GM19193 (cell line): Measurements from ENCODE around the gene ST13.

Source experiments
- POLR2A ChIP-seq: IDR thresholded peaks from 4 replicates; pipeline ENCODE4 v1.6.1; 2011; ENCODE audit not compliant: insufficient read depth, insufficient read length; ENCODE audit errors: extremely low read depth

Gene ST13

DNA sequence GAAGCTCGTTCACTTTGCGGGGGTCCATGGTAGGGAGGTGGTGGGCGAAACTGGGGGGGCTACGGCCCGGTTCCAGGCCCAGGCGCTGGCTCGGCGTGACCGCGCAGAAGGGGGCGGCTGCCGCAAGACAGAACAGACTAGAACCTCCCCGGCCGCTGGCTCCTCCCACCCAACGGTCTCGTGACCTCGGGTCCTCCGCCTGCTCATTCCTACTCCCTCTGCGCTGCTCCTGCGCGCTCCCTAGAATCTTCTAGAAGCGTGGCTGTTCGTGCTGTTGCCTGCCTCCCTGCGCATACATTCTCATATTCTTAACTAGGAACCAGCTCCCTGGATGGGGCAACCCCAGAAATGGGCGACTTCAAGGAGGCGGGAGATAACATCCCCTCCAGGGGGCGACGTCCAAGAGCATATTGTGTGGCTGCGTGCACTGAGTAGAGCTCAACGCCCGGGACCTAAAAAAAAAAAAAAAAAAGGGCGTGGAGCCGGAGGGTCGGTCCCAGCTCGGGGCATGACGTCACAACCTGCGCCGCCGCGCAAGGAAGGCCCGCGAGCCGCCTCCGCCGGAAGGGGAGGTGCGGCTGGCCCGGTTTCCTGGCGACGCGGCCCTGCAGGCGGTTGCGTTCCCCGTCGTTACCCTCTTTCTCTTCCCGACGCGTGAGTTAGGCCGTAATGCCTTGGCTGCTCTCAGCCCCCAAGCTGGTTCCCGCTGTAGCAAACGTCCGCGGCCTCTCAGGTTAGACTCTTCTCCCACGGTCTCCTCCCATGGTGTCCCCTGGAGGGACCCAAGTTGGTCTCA is at the start of gene ST13, which contains the start of gene XPNPEP3:
Gene ST13, minus strand, starts transcription at position 127 of the 796 bp plus-strand sequence. Its CDS starts 99 bp downstream, at position 28.
Gene XPNPEP3, plus strand, starts transcription at position 636 of the 796 bp plus-strand sequence. Its CDS starts 34 bp downstream, at position 670.
- peak; percentile 52 for TF ChIP-seq POLR2A

DNA sequence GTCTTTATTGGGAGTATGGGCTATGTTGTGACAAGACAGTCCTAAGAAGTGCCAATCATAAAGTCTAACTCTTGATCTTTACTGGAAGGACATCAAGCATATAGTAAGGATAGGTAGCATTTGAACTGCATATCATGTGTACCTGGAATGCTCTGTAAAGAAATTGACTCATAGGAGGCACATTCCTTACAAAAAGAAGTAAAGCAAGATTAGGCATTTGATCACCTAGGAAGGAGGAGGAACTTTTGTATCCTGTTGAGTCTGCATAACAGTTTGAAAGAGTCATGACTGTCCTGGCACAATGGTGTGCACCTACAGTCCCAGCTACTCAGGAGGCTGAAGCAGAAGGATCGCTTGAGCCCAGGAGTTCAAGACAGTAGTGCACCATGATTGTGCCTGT is 47.7 kb upstream of the ST13 start:
- TF ChIP-seq POLR2A, result no peak

DNA sequence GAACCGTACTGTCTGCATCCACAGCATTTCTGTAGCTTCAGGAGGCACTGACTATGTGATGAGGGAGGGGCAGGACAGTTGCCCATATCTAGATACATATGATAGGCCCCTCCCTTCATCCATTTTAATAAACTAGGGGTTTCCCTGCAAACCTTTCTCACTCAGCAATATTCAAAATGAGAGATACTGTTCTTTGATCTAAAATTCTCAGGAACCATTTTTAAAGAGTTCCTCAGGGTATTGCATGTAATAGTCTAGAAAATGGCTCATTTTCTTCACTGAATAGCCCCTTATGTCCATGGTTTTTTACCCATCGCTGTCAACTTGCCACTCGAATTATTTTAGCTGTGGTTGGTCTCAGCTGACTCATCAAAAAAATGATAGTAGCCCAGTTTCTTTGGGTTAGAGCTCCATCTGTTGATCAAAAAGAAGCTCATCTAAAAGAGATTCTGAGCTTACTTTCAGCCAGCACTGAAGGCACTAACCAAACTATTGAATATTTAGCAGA is 42.5 kb upstream of the ST13 start:
- TF ChIP-seq POLR2A, result no peak

- no peak for TF ChIP-seq POLR2A
Observed at GRCh38 chr22:40894417-40894816, 38.0 kb upstream of the ST13 start.

DNA sequence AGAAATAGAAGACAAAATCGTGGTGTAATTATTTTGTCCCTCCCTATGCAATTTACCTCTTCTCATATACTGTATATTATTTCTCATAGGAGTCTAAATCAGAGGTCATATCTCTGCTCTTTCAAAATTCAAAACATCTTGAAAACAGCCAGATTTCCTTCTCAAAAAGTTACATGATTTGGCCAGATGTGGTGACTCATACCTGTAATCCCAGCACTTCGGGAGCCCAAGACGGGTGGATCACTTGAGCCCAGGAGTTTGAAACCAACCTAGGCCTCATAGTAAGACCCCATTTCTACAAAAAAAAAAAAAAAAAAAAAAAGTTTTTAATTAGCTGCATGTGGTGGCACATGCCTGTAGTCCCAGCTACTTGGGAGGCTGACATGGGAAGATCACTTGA is 34.4 kb upstream of the ST13 start:
- no peak for TF ChIP-seq POLR2A

GRCh38 chr22:40889116-40889515 is 32.7 kb upstream of the ST13 start:
- TF ChIP-seq POLR2A, result no peak

DNA sequence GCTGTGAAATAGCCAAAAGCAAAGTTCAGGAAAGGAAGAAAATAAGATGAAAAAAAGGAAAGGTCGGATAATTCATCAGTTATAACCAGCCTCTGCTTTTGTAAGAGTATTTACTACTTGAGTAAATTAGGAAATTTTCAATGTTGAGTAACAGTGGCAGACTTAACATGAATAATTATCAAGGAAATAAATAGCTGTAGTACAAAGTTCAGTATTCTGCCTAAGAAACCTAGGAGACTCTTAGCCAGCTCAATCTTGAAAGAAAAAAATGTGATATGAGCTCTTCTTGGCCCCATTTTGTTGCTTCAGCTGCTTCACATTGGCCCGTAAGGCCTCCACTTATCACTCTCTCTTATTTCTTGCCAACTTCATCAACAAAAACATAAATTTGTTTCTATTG is 22.5 kb upstream of the ST13 start:
- no peak for TF ChIP-seq POLR2A

DNA sequence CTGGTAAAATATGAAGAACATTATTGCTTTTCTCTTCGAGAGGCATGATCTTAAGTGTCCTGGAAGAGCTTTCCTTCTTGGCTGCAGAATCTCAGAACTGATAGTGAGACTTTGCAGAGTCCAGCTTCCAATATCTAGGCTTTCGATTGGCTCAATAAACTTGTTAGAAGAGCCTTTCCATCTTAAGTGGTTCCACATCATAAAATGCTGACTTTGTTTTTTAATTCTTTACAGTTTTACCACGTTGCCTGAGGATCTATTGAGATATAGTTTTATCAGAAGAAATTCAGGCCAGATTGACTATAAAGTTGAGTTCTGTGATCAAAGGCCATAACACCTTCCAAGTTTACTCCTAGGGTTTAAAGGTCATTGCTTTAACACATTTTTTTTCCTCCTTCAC is 21.0 kb upstream of the ST13 start:
- TF ChIP-seq POLR2A, result no peak

GRCh38 chr22:40876907-40877306 is 20.5 kb upstream of the ST13 start:
- no peak for TF ChIP-seq POLR2A

- TF ChIP-seq POLR2A, result no peak
Observed at GRCh38 chr22:40875111-40875510, 18.7 kb upstream of the ST13 start.

GRCh38 chr22:40874016-40874415 is 17.6 kb upstream of the ST13 start:
- no peak for TF ChIP-seq POLR2A

DNA sequence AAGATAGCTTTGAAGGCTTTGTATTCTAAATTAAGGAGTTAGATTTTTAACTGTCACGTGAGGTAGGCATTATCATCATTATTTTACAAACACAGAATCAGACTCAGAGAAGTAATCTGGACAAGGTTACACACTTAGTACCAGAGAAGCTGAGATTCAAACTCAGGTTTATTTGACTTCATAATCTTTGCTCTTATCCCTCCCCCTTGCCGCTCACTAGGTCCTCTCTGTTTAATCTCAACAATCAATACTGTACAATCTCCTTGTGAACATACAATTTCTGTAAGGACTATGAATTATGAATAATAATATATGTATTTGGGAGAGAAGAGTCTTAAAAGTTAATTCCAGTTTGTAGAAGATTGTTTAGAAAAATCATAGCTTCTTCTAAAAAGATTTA is 10.7 kb upstream of the ST13 start:
- no peak for TF ChIP-seq POLR2A

DNA sequence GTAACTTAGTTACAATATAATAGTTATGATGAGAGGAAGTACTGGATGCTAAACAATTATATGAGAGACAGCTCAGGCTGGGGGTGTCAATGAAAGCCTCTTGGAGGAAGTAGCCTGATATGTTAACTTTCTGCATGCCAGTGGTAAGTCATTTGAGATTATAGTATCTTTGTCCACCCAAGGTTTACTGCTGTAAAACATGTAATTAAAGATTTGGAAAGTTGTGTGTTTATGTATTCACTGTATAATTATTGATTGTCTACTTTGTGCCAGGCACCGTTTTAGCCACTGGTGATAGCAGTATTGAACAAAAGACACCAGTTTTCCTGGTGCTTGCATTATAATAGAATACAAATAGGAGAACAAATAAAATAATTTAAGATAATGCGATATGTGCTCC is 6.1 kb upstream of the ST13 start:
- no peak for TF ChIP-seq POLR2A

DNA sequence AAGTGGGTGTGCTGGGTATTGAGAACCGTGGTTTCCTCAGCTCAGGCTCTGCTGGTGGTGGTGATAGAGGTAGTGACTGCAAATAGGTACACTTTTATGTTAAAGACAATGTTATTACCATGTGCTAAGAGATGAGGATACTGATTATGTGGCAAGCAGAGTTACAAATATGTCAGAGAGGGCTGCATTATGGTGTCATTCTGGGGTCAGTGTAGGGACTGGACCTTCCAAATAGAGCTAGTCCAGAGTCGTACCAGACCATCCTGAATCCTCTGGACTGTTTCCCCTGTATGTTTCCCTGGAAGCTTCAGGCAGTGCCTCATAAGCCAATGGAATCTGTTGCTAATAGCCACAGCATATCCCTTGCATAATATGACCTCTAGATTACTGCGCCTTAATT is 5.6 kb upstream of the ST13 start, which contains the start of gene DNAJB7:
Gene DNAJB7, minus strand, starts transcription at position 101 of the 400 bp plus-strand sequence. CDS start 119 bp downstream, outside the sequence.
- no peak for TF ChIP-seq POLR2A

DNA sequence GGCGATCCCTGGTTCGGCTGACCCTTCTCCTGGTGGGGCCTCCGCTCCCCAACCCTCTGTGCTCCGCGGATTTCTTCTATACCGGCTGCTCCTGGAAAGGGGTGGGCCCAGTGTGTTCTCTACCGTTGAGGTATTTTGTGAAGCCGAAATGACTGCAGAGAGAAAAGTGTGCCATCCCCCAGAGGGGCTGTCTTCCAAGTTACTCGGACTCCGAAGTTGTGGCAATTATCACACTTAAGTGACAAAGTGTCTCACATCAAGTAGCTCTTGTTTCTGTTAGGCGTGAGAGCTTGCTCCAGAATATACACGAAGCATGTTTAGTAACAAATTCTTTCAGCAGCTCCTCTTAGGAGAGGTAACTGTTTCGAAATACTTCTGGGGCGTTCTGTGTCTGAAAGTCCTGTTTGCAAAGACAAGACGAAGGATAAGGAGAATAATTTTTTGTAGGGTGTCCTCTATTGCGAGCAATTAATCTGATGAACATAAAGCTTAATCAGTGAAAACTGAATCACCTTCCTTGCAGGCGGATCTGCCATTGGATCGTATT is 943 bp upstream of the ST13 start:
- TF ChIP-seq POLR2A, result no peak

- TF ChIP-seq POLR2A, result no peak
Observed at GRCh38 chr22:40855979-40856512, 393 bp downstream of the ST13 start.

DNA sequence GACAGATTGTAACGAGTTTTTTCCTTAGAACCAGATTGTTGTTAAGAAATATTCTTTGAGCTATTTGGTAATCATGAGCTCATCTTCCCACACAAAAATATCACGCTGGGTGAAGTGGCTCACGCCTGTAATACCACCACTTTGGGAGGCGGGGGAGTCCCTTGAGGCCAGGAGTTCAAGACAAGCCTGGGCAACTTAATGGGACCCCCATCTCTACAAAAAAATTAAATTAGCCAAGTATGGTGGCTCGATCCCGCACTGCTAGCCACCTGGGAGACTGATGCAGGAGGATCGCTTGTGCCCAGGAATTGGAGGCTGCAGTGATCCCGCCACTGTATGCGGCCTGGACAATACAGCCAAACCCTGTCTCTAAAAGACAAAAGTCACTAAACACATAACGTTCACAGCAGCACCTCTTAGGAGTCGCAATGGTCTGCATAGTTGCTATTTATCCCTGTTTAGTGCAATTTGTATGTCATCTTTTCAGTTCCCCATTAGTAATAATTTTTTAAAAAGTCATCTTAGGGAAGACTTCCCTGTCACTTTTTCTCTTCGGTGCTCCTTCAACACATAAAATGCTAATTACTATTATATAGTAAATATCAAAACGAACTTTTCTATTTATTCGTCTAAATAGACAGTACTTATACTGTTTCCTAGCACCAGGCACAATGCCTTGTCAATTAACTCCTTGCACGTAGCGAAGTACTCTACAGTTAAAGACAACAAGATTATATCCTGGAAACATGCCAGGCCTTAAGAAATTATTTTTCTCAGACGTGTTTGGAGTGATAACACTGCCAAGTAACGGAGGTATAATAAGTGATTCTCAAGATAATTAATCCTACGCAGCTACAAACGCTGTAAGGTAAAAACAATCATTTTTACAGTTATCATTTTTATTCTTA is 1.1 kb downstream of the ST13 start:
- no peak for TF ChIP-seq POLR2A
